Testis (tissue), 2 donors: ENCODE results near the gene PHACTR3.

Experiments used
- CTCF ChIP-seq, 3 experiments: fragments of 450-650 bp in 2 of 3; fragments of 200-600 bp in 1 of 3; sonication (generic) in 1 of 3; IDR thresholded peaks; one replicate each; pipeline ENCODE4 v1.5.1; 2016 to 2019; ENCODE audit warnings: antibody characterized with exemption in 3 of 3, mild to moderate bottlenecking in 2 of 3, moderate library complexity in 1 of 3
- POLR2A ChIP-seq: fragments of 450-650 bp; IDR thresholded peaks from one replicate; pipeline ENCODE4 v1.6.1; 2017; ENCODE audit warnings: antibody characterized with exemption, mild to moderate bottlenecking, moderate library complexity

- TF ChIP-seq POLR2A (no peak), CTCF (IDR thresholded peaks at IDR 0.05) (no peak)
Measured at GRCh38 chr20:59736366-59736765, 132.0 kb downstream of the PHACTR3 start.
